Duodenal mucosa (tissue), 2 donors: ENCODE results near the gene TBC1D4.
"Not testable (repeated sequence)": the region's sequence is repeated elsewhere in the genome, so short reads cannot be mapped to it uniquely, and the experiment has no call there.

Source experiments
- H3K27ac ChIP-seq: one replicate; pipeline ENCODE4 v1.7.0; 2013; ENCODE audit warnings: low read depth, low read length
- H3K27me3 ChIP-seq, 2 donors: one replicate each; pipeline ENCODE4 v1.7.0; 2013; ENCODE audit warnings: low read length in 2 of 2, control low read depth in 1 of 2; ENCODE audit not compliant: insufficient read depth in 2 of 2, control insufficient read depth in 1 of 2
- H3K36me3 ChIP-seq, 2 donors: one replicate each; pipeline ENCODE4 v1.7.0; 2013; ENCODE audit warnings: low read length in 2 of 2, control low read depth in 1 of 2; ENCODE audit not compliant: insufficient read depth in 2 of 2, control insufficient read depth in 1 of 2
- H3K4me1 ChIP-seq, 2 donors: one replicate each; pipeline ENCODE4 v1.7.0; 2013; ENCODE audit warnings: low read length in 2 of 2, control low read depth in 1 of 2; ENCODE audit not compliant: insufficient read depth in 2 of 2, control insufficient read depth in 1 of 2
- H3K4me3 ChIP-seq, 2 donors: one replicate each; pipeline ENCODE4 v1.7.0; 2013; ENCODE audit warnings: low read length in 2 of 2, low read depth in 1 of 2
- H3K9ac ChIP-seq, 2 donors: one replicate each; pipeline ENCODE4 v1.7.0; 2013; ENCODE audit warnings: low read length in 2 of 2, low read depth in 1 of 2
- H3K9me3 ChIP-seq, 2 donors: one replicate each; pipeline ENCODE4 v1.7.0; 2013; ENCODE audit warnings: low read length in 2 of 2, control low read depth in 1 of 2; ENCODE audit not compliant: control insufficient read depth in 1 of 2

TBC1D4 gene

GRCh38 chr13:75299246-75299645 is 182.7 kb downstream of the TBC1D4 start:
- no peak overlapping the region for H3K27ac ChIP-seq
- no peaks in the 10 kb centered on the region for H3K4me1 ChIP-seq
- H3K9ac ChIP-seq = no peak overlapping the region
- H3K9me3 ChIP-seq = no peaks in the 10 kb centered on the region
- no peak overlapping the region for H3K4me3 ChIP-seq
- peaks cover 0 to 6% of the 10 kb centered on the region in 2 donors for H3K36me3 ChIP-seq
- H3K27me3 ChIP-seq = no peaks in the 10 kb centered on the region

- Histone ChIP-seq H3K27me3 (no peaks in the 10 kb centered on the region), H3K36me3 (peaks cover 0 to 6% of the 10 kb centered on the region in 2 donors), H3K4me1 (no peaks in the 10 kb centered on the region), H3K4me3 (no peak overlapping the region), H3K9ac (no peak overlapping the region), H3K27ac (no peak overlapping the region), H3K9me3 (no peaks in the 10 kb centered on the region)
These were observed 185.3 kb downstream of the TBC1D4 start for GRCh38 chr13:75296641-75297040.

DNA sequence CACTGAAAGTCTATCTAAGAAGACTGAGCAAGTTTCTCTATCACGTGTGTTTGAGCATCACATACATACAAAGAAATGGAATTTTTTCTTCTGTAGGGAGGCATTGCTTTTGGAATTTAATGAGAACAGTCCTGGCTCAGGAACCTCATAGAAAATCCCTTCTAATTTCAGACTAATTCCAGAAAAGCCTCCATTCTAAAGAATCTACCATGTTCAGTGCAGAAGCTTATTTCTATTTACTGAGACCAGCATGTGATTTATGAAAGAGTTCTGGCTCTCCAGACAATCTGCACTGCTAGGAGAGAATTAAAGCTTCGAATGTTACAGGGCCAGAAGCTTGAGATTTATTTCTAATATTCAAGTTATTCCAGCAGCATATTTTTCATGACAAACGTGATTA is 186.8 kb downstream of the TBC1D4 start:
- H3K27ac ChIP-seq = no peak overlapping the region
- no peaks in the 10 kb centered on the region for H3K27me3 ChIP-seq
- no peak overlapping the region for H3K4me3 ChIP-seq
- no peak overlapping the region for H3K9ac ChIP-seq
- H3K4me1 ChIP-seq = no peaks in the 10 kb centered on the region
- H3K9me3 ChIP-seq = no peaks in the 10 kb centered on the region
- peaks cover 0 to 9% of the 10 kb centered on the region in 2 donors for H3K36me3 ChIP-seq

DNA sequence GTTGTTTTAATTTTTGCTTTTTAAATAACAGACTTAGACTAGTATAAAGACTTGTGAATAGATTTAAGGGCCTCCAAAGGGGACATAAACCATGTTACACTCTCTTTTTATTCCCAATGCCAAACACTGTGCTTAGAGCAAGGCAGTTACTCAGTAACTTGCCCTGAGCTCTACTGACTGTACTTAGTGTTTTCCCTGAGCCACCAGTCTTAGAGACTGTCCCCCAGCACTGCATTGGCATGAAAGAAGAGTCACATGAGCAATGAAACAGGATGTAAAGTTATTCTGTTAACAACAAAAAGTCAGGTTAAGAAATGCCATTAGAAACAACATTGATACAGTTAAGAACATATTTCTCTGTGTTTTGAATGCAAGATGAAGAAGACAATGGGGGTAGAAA is 187.9 kb downstream of the TBC1D4 start:
- H3K4me3 ChIP-seq = no peak overlapping the region
- no peaks in the 10 kb centered on the region for H3K9me3 ChIP-seq
- H3K36me3 ChIP-seq = peaks cover 0 to 7% of the 10 kb centered on the region in 2 donors
- no peak overlapping the region for H3K27ac ChIP-seq
- no peaks in the 10 kb centered on the region for H3K27me3 ChIP-seq
- H3K4me1 ChIP-seq = no peaks in the 10 kb centered on the region
- H3K9ac ChIP-seq = no peak overlapping the region

DNA sequence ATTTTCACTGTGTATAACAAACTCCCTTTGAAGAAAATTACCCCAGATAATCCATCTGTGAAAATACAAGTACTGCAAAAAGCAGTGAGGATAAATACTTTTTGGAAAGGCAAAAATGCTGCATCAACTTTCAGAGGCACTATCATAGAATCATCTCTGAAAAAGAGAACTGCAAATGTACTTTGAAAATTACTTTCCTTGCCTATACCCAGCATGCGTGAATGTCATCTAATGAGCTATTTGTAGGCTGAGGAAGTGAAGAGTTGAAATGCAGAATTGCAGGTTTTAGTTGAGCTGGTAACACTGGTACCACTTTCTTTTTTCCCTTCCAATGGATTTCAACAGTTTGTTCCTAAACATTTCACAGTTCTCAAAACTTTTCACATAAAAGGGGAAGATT is 196.7 kb downstream of the TBC1D4 start:
- peaks cover 0 to 6% of the 10 kb centered on the region in 2 donors for H3K9me3 ChIP-seq
- no peak overlapping the region for H3K9ac ChIP-seq
- H3K27ac ChIP-seq = no peak overlapping the region
- peaks cover 7 to 9% of the 10 kb centered on the region in 2 donors for H3K36me3 ChIP-seq
- no peak overlapping the region for H3K4me3 ChIP-seq
- H3K27me3 ChIP-seq = no peaks in the 10 kb centered on the region
- H3K4me1 ChIP-seq = no peaks in the 10 kb centered on the region

- Histone ChIP-seq H3K27me3 (no peaks in the 10 kb centered on the region), H3K4me1 (peaks cover 3 to 5% of the 10 kb centered on the region in 2 donors), H3K4me3 (no peak overlapping the region), H3K9me3 (peaks cover 0 to 6% of the 10 kb centered on the region in 2 donors), H3K27ac (no peak overlapping the region), H3K9ac (no peak overlapping the region), H3K36me3 (no peaks in the 10 kb centered on the region)
These were observed 202.1 kb downstream of the TBC1D4 start for GRCh38 chr13:75279834-75280369.

GRCh38 chr13:75273695-75274094 is 208.3 kb downstream of the TBC1D4 start:
- not testable (repeated sequence) for H3K36me3 ChIP-seq, H3K27me3 ChIP-seq, H3K4me3 ChIP-seq, H3K27ac ChIP-seq, H3K9me3 ChIP-seq, H3K4me1 ChIP-seq, H3K9ac ChIP-seq

- Histone ChIP-seq H3K4me3 (no peak overlapping the region), H3K36me3 (no peaks in the 10 kb centered on the region)
These were observed 210.1 kb downstream of the TBC1D4 start for GRCh38 chr13:75271846-75272245.

DNA sequence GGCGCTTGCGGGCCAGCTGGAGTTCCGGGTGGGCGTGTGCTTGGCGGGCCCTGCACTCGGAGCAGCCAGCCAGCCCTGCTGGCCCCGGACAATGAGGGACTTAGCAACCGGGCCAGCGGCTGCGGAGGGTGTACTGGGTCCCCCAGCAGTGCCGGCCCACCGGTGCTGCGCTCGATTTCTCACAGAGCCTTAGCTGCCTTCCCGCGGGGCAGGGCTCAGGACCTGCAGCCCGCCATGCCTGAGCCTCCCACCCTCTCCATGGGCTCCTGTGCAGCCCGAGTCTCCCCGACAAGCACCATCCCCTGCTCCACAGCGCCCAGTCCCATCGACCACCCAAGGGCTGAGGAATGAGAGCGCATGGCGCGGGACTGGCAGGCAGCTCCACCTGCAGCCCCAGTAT is 213.5 kb downstream of the TBC1D4 start:
- not testable (repeated sequence) for H3K9me3 ChIP-seq, H3K36me3 ChIP-seq, H3K4me1 ChIP-seq, H3K9ac ChIP-seq, H3K27ac ChIP-seq, H3K4me3 ChIP-seq, H3K27me3 ChIP-seq

More at GRCh38 chr13:75271846-75272245, 210.1 kb downstream of the TBC1D4 start:
- H3K27ac ChIP-seq = no peak overlapping the region
- H3K4me1 ChIP-seq = no peaks in the 10 kb centered on the region
- H3K9ac ChIP-seq = no peak overlapping the region
- H3K27me3 ChIP-seq = no peaks in the 10 kb centered on the region
- H3K9me3 ChIP-seq = peaks cover 2 to 8% of the 10 kb centered on the region in 2 donors

DNA sequence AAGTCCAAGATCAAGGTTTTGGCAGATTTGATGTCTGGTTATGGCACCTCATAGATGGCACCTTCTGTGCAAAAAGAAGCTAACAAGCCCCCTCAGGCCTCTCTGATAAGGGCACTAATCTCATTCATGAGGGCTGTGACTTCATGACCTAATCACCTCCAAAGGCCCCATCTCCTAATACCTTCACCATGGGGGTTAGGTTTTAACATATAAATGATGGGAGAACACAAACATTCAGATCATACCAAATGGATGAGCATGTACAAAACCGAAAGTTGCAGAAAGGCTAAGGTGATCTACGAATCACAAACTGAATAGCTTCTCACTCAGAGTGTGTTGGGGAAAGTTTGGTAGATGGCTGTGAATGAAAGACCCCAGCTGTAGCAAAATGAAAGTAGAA is 217.4 kb downstream of the TBC1D4 start:
- H3K36me3 ChIP-seq = no peaks in the 10 kb centered on the region

More for the DNA sequence above, 217.4 kb downstream of the TBC1D4 start:
- no peak overlapping the region for H3K4me3 ChIP-seq
- H3K4me1 ChIP-seq = no peaks in the 10 kb centered on the region
- H3K27ac ChIP-seq = no peak overlapping the region
- no peaks in the 10 kb centered on the region for H3K27me3 ChIP-seq
- no peak overlapping the region for H3K9ac ChIP-seq
- H3K9me3 ChIP-seq = no peaks in the 10 kb centered on the region
